Effector memory CD4-positive, alpha-beta T cell (primary cell): ENCODE measurements around the gene MAPKBP1.

Source experiments
- DNase-seq, 3 donors: peaks; one replicate each; pipeline ENCODE4 v3.0.0-alpha.2; 2020
- H3K27ac ChIP-seq: 2 replicates; pipeline ENCODE4 v1.7.0; 2013; ENCODE audit warnings: mild to moderate bottlenecking, low read length, moderate library complexity; ENCODE audit not compliant: insufficient read depth, poor library complexity, severe bottlenecking
- H3K27me3 ChIP-seq: replicated peaks from 2 replicates; pipeline ENCODE4 v1.7.0; 2013; ENCODE audit warnings: mild to moderate bottlenecking, low read length; ENCODE audit not compliant: insufficient read depth, control insufficient read depth, poor library complexity, severe bottlenecking
- H3K36me3 ChIP-seq: 2 replicates; pipeline ENCODE4 v1.7.0; 2013; ENCODE audit warnings: mild to moderate bottlenecking, low read length, moderate library complexity; ENCODE audit not compliant: control insufficient read depth, insufficient read depth
- H3K4me1 ChIP-seq: 2 replicates; pipeline ENCODE4 v1.7.0; 2013; ENCODE audit warnings: low read length, mild to moderate bottlenecking; ENCODE audit not compliant: control insufficient read depth, insufficient read depth, poor library complexity, severe bottlenecking
- H3K4me3 ChIP-seq: 2 replicates; pipeline ENCODE4 v1.7.0; 2013; ENCODE audit warnings: low read length, low read depth, mild to moderate bottlenecking; ENCODE audit not compliant: insufficient read depth, poor library complexity, severe bottlenecking
- H3K9me3 ChIP-seq: 2 replicates; pipeline ENCODE4 v1.7.0; 2013; ENCODE audit warnings: mild to moderate bottlenecking, low read length, moderate library complexity; ENCODE audit not compliant: control insufficient read depth

The MAPKBP1 gene

DNA sequence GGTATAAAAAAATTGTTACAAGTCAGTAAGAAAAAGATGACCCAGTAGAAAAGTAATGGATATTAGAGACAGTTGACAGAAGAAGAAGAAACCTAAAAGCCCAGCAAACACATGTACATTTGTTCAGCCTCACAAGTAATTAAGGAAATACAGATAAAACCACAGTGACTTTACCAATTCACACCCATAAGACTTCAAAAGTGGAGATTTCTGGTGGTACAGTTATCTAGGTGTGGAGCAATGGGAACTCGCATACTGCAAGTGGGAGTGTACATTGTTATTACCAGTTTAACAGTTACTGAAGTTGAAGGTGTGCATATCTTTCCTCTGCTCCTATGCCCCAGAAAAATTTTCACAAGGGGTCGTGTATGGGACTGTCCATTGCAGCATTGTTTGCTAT lies 18.1 kb upstream of the MAPKBP1 start:
- Histone ChIP-seq H3K4me1 (no peaks in the 10 kb centered on the region), H3K27ac (no peak overlapping the region), H3K4me3 (no peak overlapping the region), H3K9me3 (no peaks in the 10 kb centered on the region), H3K36me3 (peaks cover 43% of the 10 kb centered on the region), H3K27me3 (no peaks in the 10 kb centered on the region)
- no peak for DNase-seq

DNA sequence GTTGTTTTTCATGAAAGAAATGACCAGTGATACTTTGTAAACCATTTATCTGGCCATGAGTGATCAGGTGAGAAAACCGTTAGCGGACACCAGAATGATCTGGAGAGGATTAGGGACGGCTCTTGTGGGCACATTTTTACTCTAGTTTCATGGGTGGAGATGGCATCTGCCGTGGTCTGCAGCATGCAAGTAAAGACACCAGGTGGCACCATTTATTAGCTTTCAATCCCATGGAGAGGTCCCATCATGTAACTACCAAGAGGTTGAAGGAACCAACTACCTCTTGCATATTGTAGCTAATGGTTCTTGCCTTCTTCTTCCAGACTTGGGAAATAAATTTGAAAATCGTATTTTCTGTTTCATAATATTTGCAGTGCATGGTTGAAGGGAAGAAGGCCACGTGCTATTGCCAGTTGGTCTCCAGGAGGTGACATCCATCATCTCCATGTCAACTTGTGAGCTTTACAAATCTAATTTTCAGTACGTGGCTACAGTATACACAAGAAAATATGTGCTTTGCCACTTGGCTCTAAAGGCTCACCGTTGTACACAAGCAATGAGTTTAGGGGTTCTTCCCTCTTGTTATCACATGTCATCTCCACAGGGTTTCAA lies 1.5 kb upstream of the MAPKBP1 start:
- Histone ChIP-seq H3K4me3 (no peak overlapping the region), H3K9me3 (no peaks in the 10 kb centered on the region), H3K27ac (peak overlapping the region; percentile 8), H3K36me3 (peaks cover 9% of the 10 kb centered on the region), H3K4me1 (peaks cover 32% of the 10 kb centered on the region), H3K27me3 (no peaks in the 10 kb centered on the region)
- peak; percentile 27 to 42 (median 39) for DNase-seq

DNA sequence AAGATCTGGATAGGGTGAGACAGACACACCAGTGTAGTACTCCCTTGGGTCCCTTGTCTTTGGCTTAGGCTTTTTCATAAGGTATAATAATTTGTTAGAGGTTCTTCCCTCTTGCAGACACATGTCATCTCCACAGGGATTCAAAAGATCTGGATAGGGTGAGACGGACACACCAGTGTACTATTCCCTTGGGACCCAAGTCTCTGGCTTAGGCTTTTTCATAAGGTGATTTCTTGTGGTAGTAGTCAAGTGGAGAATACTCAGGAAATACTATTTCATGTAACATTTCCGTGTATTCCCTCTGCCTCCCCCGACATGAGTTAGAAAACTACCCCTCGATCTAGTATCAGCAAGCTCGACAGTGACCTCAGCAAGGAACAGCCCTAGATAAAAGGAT lies 954 bp upstream of the MAPKBP1 start:
- no peaks in the 10 kb centered on the region for H3K27me3 ChIP-seq
- H3K9me3 ChIP-seq, result no peaks in the 10 kb centered on the region
- peak overlapping the region; percentile 85 for H3K4me3 ChIP-seq
- DNase-seq, result no peak
- peaks cover 6% of the 10 kb centered on the region for H3K36me3 ChIP-seq
- H3K4me1 ChIP-seq, result peaks cover 32% of the 10 kb centered on the region
- peak overlapping the region; percentile 78 for H3K27ac ChIP-seq

DNA sequence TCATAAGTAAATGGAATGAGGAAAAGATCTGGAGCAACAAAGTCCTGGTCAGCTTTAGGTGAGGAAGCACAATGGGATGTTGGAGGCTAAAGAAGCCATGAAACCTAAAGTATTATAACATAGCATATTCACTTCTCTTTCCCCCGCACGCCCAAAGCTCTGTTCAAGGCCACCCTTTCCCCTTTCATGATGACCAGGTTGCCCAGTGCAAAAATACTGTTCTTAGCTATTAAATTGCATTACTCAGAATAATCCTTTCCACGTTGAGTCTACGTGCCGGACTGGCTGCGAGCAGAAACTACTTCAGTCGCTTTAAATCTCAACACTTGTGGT lies 589 bp upstream of the MAPKBP1 start:
- Histone ChIP-seq H3K4me3 (peak overlapping the region; percentile 85), H3K9me3 (no peaks in the 10 kb centered on the region), H3K4me1 (peaks cover 32% of the 10 kb centered on the region), H3K27ac (peak overlapping the region; percentile 78), H3K27me3 (no peaks in the 10 kb centered on the region), H3K36me3 (peaks cover 6% of the 10 kb centered on the region)
- DNase-seq, result no peak

- no peak for DNase-seq
These were observed 666 bp downstream of the MAPKBP1 start for GRCh38 chr15:41774882-41775417.

GRCh38 chr15:41775651-41776050 lies 1.4 kb downstream of the MAPKBP1 start:
- Histone ChIP-seq H3K9me3 (no peaks in the 10 kb centered on the region), H3K27me3 (no peaks in the 10 kb centered on the region), H3K36me3 (no peaks in the 10 kb centered on the region), H3K27ac (no peak overlapping the region), H3K4me1 (peaks cover 32% of the 10 kb centered on the region), H3K4me3 (peak overlapping the region; percentile 85)
- no peak for DNase-seq

More at GRCh38 chr15:41774882-41775417, 666 bp downstream of the MAPKBP1 start:
- Histone ChIP-seq H3K9me3 (no peaks in the 10 kb centered on the region), H3K27me3 (no peaks in the 10 kb centered on the region), H3K36me3 (peaks cover 4% of the 10 kb centered on the region), H3K4me3 (peak overlapping the region; percentile 85), H3K27ac (peak overlapping the region; percentile 78), H3K4me1 (peaks cover 32% of the 10 kb centered on the region)

DNA sequence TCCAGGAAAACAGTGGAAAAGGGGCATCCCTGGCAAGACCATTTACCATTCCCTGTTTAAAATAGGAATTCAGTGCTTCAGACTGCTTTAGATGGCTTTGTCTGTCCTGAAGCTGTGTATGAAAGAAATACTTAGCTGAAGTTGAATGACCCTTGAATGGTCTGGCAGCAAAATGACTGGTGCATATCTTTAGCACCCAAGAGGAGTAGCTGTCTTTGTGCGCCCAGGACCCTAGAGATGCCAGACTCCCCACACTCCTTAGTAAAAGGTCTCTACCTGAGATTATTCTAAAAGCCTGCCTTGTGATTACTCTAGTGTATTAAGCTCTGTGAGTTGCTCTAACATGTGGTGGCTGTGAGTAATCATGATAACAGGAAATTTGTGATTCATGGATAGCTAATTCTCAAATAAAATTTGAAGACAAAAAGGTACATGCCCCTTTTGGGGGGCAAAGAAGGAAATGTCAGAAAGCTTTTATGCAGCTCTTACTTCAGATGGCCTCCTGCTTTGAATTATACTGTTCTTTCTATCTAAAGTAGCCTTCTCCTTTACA lies 3.2 kb downstream of the MAPKBP1 start:
- Histone ChIP-seq H3K4me1 (peaks cover 32% of the 10 kb centered on the region), H3K4me3 (no peak overlapping the region), H3K27ac (no peak overlapping the region)

DNA sequence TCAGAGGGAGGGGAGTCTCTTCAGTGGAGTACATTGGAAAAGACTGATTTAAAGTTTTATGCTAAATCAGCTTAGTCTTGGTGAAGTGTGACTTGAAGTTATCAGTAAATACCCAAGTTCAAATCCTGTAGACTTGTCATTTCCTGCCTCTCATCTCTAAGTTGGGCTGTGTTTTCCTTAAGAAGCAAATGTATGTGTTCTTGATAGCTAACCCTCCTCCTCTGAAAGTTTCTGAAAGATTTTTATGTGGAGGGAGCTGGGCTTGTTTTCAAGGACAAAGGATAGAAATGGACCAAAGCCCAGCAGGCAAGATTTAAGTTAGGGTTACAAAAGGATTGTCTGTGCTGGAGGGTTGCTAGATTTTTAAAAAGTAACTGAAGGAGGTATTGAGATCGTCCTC lies 4.2 kb downstream of the MAPKBP1 start:
- no peak for DNase-seq
- no peak overlapping the region for H3K4me3 ChIP-seq
- H3K27me3 ChIP-seq, result no peaks in the 10 kb centered on the region
- H3K36me3 ChIP-seq, result no peaks in the 10 kb centered on the region
- H3K9me3 ChIP-seq, result no peaks in the 10 kb centered on the region
- H3K4me1 ChIP-seq, result peaks cover 25% of the 10 kb centered on the region
- no peak overlapping the region for H3K27ac ChIP-seq

More for the DNA sequence above, 3.2 kb downstream of the MAPKBP1 start:
- Histone ChIP-seq H3K9me3 (no peaks in the 10 kb centered on the region), H3K27me3 (no peaks in the 10 kb centered on the region), H3K36me3 (no peaks in the 10 kb centered on the region)
- DNase-seq, result no peak

DNA sequence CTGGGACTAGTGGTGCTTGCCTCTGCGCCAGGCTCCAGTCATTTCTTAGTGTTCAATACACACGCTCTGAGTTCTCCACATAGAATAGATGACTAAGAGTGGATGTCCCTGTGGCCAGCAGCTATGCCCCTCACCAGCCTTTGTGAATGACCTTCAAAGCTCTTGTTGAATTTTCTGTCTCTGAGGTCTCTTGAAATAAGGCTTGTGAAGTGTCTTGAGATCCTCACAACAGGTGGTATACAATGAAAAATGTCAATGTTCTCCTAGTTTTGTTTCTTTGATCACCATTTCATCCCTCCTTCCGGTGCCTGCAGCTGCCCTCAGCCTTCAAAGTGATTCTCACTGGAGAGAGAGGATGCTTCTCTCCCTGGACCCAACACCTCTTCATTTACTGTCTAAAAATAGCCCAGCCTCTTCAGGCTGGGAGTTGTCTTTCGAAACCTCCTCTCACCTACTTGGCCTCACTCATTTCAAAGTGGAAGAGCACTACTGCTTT lies 5.4 kb downstream of the MAPKBP1 start:
- Histone ChIP-seq H3K4me1 (peaks cover 20% of the 10 kb centered on the region), H3K27me3 (no peaks in the 10 kb centered on the region), H3K27ac (no peak overlapping the region), H3K9me3 (no peaks in the 10 kb centered on the region), H3K36me3 (no peaks in the 10 kb centered on the region), H3K4me3 (no peak overlapping the region)
- DNase-seq, result no peak

DNA sequence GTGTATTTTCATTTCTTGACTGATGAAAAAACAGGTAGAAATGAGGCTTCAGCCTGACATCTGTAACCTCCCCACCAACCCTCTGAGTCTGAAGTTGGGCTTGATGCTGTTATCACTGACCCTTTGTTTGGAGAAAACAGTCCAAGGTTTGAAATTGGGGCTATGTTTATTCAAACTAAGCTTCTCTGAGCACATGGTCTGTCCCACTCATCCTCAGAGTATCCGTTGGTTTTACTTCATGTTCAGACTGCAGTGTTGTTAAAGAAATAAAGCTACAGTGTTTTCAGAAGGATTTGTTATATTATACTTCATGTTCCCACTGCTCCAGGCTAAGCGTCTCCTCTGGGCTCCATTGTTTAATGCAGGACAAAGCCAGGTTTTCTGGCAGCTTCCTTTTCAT lies 6.0 kb downstream of the MAPKBP1 start:
- Histone ChIP-seq H3K4me3 (no peak overlapping the region), H3K27me3 (no peaks in the 10 kb centered on the region), H3K36me3 (no peaks in the 10 kb centered on the region), H3K9me3 (no peaks in the 10 kb centered on the region), H3K27ac (no peak overlapping the region), H3K4me1 (peaks cover 14% of the 10 kb centered on the region)
- DNase-seq, result no peak
